NCI-H446 treated with DMSO at 0.1 percent for 48 hours (cell line): Measurements from ENCODE around the gene RPRD2.

ENCODE experiments used
- DNase-seq: peaks from one replicate; lab custom pipeline; 2025; lab: John Stamatoyannopoulos, UW

Gene RPRD2

DNA sequence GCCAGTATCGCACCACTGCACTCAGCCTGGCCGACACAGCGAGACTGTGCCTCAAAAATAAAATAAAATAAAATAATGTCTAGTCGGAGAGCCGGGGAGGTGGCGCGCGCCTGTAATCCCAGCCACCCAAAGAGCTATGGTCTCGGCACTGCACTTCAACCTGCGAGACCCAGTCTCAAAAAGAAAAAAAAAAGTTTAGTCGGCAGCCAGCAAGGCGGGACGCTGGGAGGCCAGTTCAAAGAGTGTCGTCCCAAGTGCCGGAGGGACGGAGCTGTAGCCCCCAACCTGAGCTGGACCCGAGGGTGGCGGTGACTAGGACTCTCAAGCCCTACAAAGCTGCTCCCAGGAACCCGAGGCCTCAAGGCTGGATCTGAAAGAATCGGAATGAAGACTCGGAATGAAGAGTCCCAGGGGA, 151.0 kb downstream of the RPRD2 start:
- no peak for DNase-seq

DNA sequence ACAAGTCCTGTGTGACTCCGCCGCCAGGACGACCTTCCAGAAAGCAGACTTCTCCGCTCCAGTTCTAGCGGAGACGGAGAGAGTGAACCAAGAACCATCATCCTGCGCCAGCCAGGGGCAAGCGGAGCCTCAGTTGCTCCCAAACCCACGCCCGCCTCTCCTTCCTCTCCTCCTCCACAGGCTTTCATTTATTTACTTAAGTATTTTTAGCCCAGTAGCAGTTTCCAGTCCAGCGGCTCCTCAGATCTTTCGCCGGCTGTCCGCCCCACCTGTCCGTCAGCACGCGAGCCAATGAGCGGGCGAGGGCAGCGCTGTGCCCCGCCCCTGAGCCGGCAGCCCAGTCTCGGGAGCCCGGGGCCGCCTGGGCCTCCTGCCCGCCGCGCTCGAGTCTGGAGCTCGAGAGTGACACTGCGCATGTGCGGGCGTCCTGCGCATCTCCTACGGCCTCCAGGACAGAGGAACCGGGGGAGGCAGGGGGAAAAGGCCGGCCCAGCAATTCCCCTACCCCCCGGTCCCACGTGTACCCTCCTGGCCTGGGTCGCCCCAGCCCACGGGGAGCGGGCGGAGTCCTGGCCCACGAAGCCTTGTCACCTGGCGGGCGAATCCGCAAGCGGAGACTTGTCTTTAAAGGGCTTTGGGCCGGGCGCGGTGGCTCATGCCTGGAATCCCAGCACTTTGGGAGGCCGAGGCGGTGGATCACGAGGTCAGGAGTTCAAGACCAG, 151.5 kb downstream of the RPRD2 start, which contains the start of gene FALEC:
Gene FALEC (plus strand): TSS at position 425 of the 722 bp plus-strand sequence.
- DNase-seq = peak; percentile 96

DNA sequence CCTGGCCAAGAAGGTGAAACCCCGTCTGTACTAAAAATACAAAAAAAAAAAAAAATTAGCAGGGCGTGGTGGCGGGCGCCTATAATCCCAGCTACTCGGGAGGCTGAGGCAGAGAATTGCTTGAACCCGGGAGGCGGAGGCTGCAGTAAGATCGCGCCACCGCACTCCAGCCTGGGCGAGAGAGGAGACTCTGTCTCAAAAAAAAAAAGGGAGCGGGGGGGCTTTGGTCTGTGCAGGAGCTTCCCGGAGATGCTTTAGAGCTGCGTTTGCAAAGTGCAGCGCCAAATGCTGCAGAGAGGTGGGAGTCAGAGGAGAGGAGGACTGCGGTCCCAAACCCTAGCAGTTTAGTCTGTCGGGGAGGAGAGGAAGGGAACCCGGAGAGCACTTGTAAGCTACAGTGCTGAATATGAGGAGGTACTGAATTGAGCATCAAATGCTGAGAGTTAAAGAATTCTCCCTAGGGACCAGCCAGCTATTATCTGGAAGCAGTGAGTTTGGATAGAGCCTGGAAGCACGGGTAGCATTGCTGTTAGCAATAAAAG, 152.2 kb downstream of the RPRD2 start:
- no peak for DNase-seq

DNA sequence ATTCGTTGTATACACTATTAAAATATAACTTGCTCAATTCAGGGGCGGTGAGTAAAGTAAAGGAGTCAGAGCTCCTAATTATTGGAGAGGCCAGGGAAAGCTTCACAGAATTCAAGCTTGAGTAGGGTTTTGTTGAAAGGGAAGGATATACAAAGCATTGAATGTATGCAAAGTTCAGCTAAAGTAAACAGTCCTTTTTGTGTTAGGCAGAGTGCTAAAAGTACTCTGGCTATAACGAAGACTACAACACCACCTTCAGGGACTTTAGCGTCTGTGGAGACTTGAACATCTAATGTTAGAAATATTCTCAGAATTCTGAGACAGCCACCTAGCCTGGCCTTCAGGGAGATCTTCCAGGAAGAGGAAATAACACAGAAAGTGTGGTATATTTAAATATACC, 152.7 kb downstream of the RPRD2 start:
- no peak for DNase-seq

DNA sequence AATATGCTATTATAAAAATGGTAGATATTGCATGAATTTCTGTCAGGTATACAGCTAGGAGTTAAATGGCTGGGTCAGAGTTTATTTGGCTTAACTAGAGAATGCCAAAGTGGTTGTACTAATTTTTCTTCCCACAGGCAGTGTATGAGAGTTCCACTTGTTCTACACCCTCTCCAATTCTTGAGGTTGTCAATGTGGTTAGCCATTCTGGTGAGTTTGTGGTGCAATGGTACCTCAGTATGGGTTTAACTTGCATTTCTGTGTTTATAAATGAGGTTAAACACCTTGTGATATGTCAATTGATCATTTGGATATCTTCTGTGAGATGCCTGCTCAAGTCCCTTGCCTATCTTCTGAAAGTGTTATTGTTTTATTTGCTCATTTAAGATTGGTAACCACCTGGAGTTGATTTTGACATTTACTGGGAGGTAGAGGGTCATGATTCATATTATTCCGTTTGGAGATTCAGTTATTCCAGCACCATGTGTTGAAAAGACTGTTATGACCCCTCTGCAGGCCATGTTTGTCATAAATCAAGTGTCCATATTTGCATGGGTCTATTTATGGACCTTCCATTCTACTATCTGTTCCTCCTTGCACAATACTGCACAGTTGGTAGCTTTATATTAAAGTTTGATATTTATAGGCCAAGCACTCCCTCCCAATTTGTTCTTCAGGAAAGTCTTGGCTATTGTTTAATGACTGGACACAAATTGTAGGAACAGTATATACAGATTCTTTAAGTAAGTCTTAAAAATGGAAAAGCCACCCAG, 157.4 kb downstream of the RPRD2 start:
- DNase-seq = no peak

DNA sequence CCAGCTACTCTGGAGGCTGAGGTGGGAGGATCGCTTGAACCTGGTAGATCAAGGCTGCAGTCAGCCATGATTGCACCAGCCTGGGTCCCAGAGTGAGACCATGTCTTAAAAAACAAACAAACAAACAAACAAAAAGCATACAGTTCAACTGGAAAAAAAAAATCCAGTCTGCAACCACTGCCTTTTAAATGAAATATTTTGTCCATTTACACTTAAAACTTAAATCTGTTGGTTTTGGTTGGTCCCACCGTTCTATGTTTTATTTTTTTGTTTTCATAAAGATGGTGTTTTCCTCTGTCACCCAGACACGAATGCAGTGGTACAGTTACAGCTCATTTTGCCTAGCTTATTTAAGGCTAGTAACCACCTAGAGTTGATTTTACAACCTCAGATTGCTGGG, 161.4 kb downstream of the RPRD2 start:
- no peak for DNase-seq
